ENCODE measurements around the gene NOTCH4. TPM values are rescaled to one million over a fixed set of nuclear protein-coding genes. Genes with fewer than 3 reads are reported as not detected.

Gene NOTCH4
- total and polyA plus RNA-seq, 9 of the 15 experiments (the other 6 are each of a cell fraction or from before 2014, with no cell fraction given) = 0.24 to 4.3 (median 1.7) TPM

GRCh38 chr6:32177788-32178546 is 45.9 kb downstream of the NOTCH4 start, which contains the start of gene RNF5 (continued):
- peak; percentile 6; the same call in 1 of the 2 replicates for TF ChIP-seq TEAD4 (IDR thresholded peaks at IDR 0.05; ENCODE audit: low read length)
- TF ChIP-seq TEAD4 (CRISPR knock-in tag; IDR thresholded peaks at IDR 0.05; ENCODE audit: borderline replicate concordance) = no peak
- TF ChIP-seq XRCC3 (IDR thresholded peaks at IDR 0.05) = no peak
- no peak for TF ChIP-seq ATF1 (CRISPR knock-in tag; IDR thresholded peaks at IDR 0.05)
- TF ChIP-seq ATF1 (tag; IDR thresholded peaks at IDR 0.05) = peak; percentile 94
- peak; percentile 2; the same call in 1 of the 2 replicates for TF ChIP-seq BHLHE40 (IDR thresholded peaks at IDR 0.05; ENCODE audit: low read length)
- TF ChIP-seq ARID3B (CRISPR knock-in tag; IDR thresholded peaks at IDR 0.05; ENCODE audit: borderline replicate concordance) = no peak
- peak; percentile 87 to 90 for TF ChIP-seq FOXK2 (conservative IDR thresholded peaks at IDR 0.05 in 1 of 2, IDR thresholded peaks at IDR 0.05 in 1 of 2; ENCODE audit: low read depth in 2 of 2)
- TF ChIP-seq CEBPZ (IDR thresholded peaks at IDR 0.05; ENCODE audit: borderline replicate concordance, low read depth, low read length) = peak; percentile 98
- no peak for TF ChIP-seq MITF (IDR thresholded peaks at IDR 0.05)
- TF ChIP-seq CBFA2T2 (conservative IDR thresholded peaks at IDR 0.05) = no peak

Measured in K562 (cell line).